ENCODE measurements around the gene COPB2. TPM values are rescaled to one million over a fixed set of nuclear protein-coding genes. Genes with fewer than 3 reads are reported as not detected.

Gene COPB2
- total RNA-seq, 2 donors from 2014 or later, result 76.5 to 137 TPM

DNA sequence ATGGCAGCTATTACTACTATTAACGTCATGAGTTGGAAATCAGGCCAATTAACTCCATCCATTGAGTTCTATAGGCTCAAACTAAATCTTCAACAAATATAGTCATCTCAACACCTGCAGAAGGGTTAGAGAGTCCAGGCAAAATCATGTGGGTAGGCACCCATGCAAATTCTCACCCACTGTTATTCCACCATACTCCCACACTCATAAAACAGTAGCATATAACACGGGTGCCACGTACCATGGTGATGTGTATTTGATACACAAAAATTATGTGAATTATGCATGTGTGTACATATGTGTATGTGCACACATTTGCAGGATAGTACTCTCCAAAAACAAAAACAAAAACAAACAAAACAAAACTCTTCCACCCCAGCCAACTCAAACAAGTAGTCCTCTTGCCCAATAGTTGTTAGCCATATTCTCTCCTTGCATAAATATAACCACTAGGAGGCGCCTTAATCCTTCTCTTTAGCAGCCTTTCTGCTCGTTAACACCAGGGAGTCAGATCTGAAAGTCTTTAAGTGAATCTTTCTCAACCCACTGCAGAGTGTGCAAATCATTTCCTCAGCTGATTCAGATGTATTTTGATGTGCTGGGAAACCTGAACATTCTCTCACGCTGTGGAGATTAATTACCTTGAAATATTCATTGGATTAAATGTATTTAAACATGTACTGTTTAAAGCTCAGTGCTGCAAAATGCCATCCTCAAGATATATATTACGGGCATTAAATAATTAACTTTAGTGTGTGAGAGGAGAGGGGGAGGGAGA is 38.0 kb upstream of the COPB2 start:
- DNase-seq (ENCODE audit: low spot score), result peak; percentile 53

DNA sequence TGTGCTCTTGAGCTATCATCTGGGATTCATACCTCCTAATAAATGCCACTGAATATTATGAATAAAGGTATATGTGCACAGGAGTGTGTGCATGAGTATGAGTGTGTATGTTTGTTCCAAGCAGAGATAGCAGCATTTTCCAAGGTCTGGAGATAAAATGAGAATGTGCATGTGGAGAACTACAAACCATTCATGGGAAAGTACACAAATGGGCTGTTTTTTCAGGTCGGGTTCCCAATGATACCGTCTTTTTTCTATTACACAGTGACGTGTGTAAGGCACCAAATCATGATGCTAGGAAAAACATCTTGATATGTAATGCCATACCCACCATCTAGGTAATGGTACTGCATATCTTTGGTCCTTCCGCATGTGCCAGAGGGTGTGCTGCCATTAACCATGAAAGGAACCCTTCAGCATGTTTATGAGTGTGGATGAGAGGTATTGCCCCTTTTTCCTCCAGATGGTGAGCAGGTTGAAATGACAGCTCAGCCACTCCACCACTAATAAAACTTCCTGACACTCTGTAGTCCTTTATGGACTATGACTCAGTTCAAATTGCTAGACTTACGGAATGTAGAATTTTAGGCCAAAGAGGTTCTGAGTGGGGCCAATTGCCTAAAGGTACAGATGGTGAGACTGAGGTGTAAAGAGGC is 36.4 kb upstream of the COPB2 start:
- H3K27ac ChIP-seq, result no peak overlapping the region
- no peaks in the 10 kb centered on the region for H3K36me3 ChIP-seq
- H3K4me1 ChIP-seq (replicated peaks), result no peaks in the 10 kb centered on the region
- no peak for DNase-seq (ENCODE audit: low spot score)
- no peak for TF ChIP-seq POLR2AphosphoS5 (IDR thresholded peaks at IDR 0.05)
- no peak for TF ChIP-seq POLR2A (IDR thresholded peaks at IDR 0.05)
- TF ChIP-seq CTCF (IDR thresholded peaks at IDR 0.05), result no peak
- H3K4me3 ChIP-seq, result no peak overlapping the region
- intact Hi-C loops (cut with DNase I), result loop anchor here (5.0 to 10.0 kb wide), 2 partner anchors 509 to 1436 kb away; partner anchors contain the start of gene CLSTN2
- H3K9me3 ChIP-seq, result no peaks in the 10 kb centered on the region
- WGBS, result 68% methylated on average over 5 of the region's 5 CpGs
- H3K27me3 ChIP-seq (replicated peaks; ENCODE audit: insufficient read depth), result no peaks in the 10 kb centered on the region

More for the DNA sequence above, 38.0 kb upstream of the COPB2 start:
- intact Hi-C loops (cut with DNase I), result loop anchor here (2.0 to 10.0 kb wide), 3 partner anchors 135 to 1435 kb away; partner anchors contain the start of gene CLSTN2
- Histone ChIP-seq H3K4me1 (replicated peaks) (no peaks in the 10 kb centered on the region), H3K4me3 (no peak overlapping the region), H3K36me3 (no peaks in the 10 kb centered on the region), H3K27me3 (replicated peaks; ENCODE audit: insufficient read depth) (no peaks in the 10 kb centered on the region), H3K27ac (no peak overlapping the region), H3K9me3 (no peaks in the 10 kb centered on the region)
- WGBS, result 43% methylated on average over 7 of the region's 7 CpGs
- TF ChIP-seq CTCF (IDR thresholded peaks at IDR 0.05) (peak; percentile 73 to 86 (median 82)), POLR2A (IDR thresholded peaks at IDR 0.05) (no peak), POLR2AphosphoS5 (IDR thresholded peaks at IDR 0.05) (peak; percentile 13)

GRCh38 chr3:139423232-139423631 is 33.8 kb upstream of the COPB2 start:
- Histone ChIP-seq H3K27me3 (replicated peaks; ENCODE audit: insufficient read depth) (no peaks in the 10 kb centered on the region), H3K4me3 (no peak overlapping the region), H3K27ac (no peak overlapping the region), H3K4me1 (replicated peaks) (no peaks in the 10 kb centered on the region), H3K9me3 (no peaks in the 10 kb centered on the region), H3K36me3 (no peaks in the 10 kb centered on the region)
- TF ChIP-seq POLR2AphosphoS5 (IDR thresholded peaks at IDR 0.05) (no peak), CTCF (IDR thresholded peaks at IDR 0.05) (no peak), POLR2A (IDR thresholded peaks at IDR 0.05) (no peak)
- intact Hi-C loops (cut with DNase I), result loop anchor here (10.0 kb wide), 1 partner anchor 512 kb away; the partner anchor contains the start of gene CLSTN2
- DNase-seq (ENCODE audit: low spot score), result no peak
- 75% methylated on average over 2 of the region's 2 CpGs for WGBS

DNA sequence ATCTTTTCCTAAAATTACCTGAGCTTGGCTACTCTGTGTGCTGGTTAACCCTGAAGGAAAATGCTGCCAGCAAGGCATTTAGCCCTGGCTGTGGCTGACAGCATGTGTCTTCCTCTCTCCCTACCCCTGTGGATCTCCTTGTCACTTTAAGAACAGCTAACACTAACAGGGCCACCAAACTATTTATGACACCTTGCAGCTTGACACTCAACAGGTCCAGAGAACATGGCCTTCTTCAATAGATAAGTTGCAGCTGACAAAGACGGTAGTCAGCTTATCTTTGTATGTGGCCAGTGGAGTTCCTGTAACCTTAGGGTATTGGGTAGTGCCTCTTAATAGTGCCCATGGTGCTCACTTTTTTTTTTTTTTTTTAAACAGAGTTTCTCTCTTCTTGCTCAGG is 32.0 kb upstream of the COPB2 start:
- 79% methylated on average over 1 of the region's 1 CpG for WGBS

More for the DNA sequence above, 32.0 kb upstream of the COPB2 start:
- TF ChIP-seq CTCF (IDR thresholded peaks at IDR 0.05), result no peak
- no peak for TF ChIP-seq POLR2AphosphoS5 (IDR thresholded peaks at IDR 0.05)
- TF ChIP-seq POLR2A (IDR thresholded peaks at IDR 0.05), result no peak
- Histone ChIP-seq H3K9me3 (no peaks in the 10 kb centered on the region), H3K36me3 (no peaks in the 10 kb centered on the region), H3K4me3 (no peak overlapping the region), H3K27ac (no peak overlapping the region), H3K4me1 (replicated peaks) (no peaks in the 10 kb centered on the region), H3K27me3 (replicated peaks; ENCODE audit: insufficient read depth) (no peaks in the 10 kb centered on the region)
- intact Hi-C loops (cut with DNase I), result loop anchor here (10.0 kb wide), 1 partner anchor 513 kb away; the partner anchor contains the start of gene CLSTN2
- no peak for DNase-seq (ENCODE audit: low spot score)
